Activated CD4-positive, alpha-beta memory T cell treated with anti-CD3 and anti-CD28 coated beads for 36 hours (primary cell): ENCODE data around the gene SLC25A19. TPM values are rescaled to one million over a fixed set of nuclear protein-coding genes. Genes with fewer than 3 reads are reported as not detected.
A peak's percentile ranks its signal among the peaks of the same experiment; 100 is the strongest.
"Not testable (repeated sequence)": the region's sequence is repeated elsewhere in the genome, so short reads cannot be mapped to it uniquely, and the experiment has no call there.

ENCODE experiments used
- CTCF ChIA-PET: fragments of 350-600 bp; sonication (Branson Sonifier 250); formaldehyde crosslinking; loops from one replicate; lab custom pipeline; 2021; ENCODE audit warnings: antibody characterized with exemption, inconsistent platforms; lab: Charles Lee
- POLR2A ChIA-PET: fragments of 350-600 bp; sonication (Branson Sonifier 250); formaldehyde crosslinking; loops from one replicate; lab custom pipeline; 2021; ENCODE audit warnings: antibody characterized with exemption; lab: Charles Lee
- DNase-seq: peaks from one replicate; pipeline ENCODE4 v3.0.0-alpha.2; 2020
- H3K27ac Mint-ChIP-seq: one replicate; pipeline ENCODE4 v1.8.0; 2021; ENCODE audit warnings: mixed read lengths
- H3K27me3 Mint-ChIP-seq: one replicate; pipeline ENCODE4 v1.8.0; 2021; ENCODE audit warnings: mixed read lengths
- H3K36me3 Mint-ChIP-seq: one replicate; pipeline ENCODE4 v1.8.0; 2021; ENCODE audit warnings: mixed read lengths
- H3K4me1 Mint-ChIP-seq: one replicate; pipeline ENCODE4 v1.8.0; 2021; ENCODE audit warnings: low read depth, mixed read lengths
- H3K4me3 Mint-ChIP-seq: one replicate; pipeline ENCODE4 v1.8.0; 2021; ENCODE audit warnings: mild to moderate bottlenecking, mixed read lengths
- H3K9me3 Mint-ChIP-seq: one replicate; pipeline ENCODE4 v1.8.0; 2021; ENCODE audit warnings: mixed read lengths
- intact Hi-C: fragments of 100-400 bp; cut with micrococcal nuclease; formaldehyde crosslinking; loops from one replicate; pipeline ENCODE4 v1.15.1; 2023
- total RNA-seq, 2 experiments: library from RNA; stranded (reverse); gene quantifications; one replicate each; pipeline ENCODE4 v1.2.3, GENCODE V29; 2021

SLC25A19 gene
- total RNA-seq, 2 experiments from 2014 or later, result 57.9 to 62.3 TPM

GRCh38 chr17:75301502-75302206 lies 12.4 kb upstream of the SLC25A19 start:
- Mint-ChIP-seq H3K9me3 (no peaks in the 10 kb centered on the region), H3K4me1 (peaks cover 12% of the 10 kb centered on the region), H3K27ac (no peak overlapping the region), H3K27me3 (no peaks in the 10 kb centered on the region), H3K4me3 (no peak overlapping the region), H3K36me3 (no peaks in the 10 kb centered on the region)
- intact Hi-C loops, result no loop called here
- DNase-seq, result no peak
- POLR2A ChIA-PET, result no interaction called here
- CTCF ChIA-PET, result no interaction called here

GRCh38 chr17:75301049-75301448 lies 11.8 kb upstream of the SLC25A19 start:
- H3K27ac Mint-ChIP-seq, result no peak overlapping the region
- intact Hi-C loops, result no loop called here
- ChIA-PET POLR2A (no interaction called here), CTCF (no interaction called here)
- H3K4me1 Mint-ChIP-seq, result peaks cover 15% of the 10 kb centered on the region
- DNase-seq, result no peak
- no peaks in the 10 kb centered on the region for H3K36me3 Mint-ChIP-seq
- no peak overlapping the region for H3K4me3 Mint-ChIP-seq
- H3K9me3 Mint-ChIP-seq, result no peaks in the 10 kb centered on the region
- no peaks in the 10 kb centered on the region for H3K27me3 Mint-ChIP-seq

DNA sequence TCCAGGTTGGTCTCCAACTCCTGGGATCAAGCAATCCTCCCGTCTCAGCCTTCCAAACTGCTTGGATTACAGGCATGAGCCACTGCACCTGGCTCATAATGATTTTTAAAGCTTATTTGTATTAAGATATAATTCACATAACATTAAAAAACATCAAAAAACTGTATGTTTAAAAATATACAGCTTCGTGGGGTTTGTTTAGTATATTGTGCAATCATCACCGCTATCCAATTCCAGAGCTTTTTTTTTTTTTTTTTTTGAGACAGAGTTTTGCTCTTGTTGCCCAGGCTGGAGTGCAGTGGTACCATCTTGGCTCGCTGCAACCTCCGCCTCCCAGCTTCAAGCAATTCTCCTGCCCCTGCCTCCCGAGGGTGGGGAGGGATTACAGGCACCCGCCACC lies 11.0 kb upstream of the SLC25A19 start:
- intact Hi-C loops, result no loop called here
- DNase-seq, result no peak
- no peak overlapping the region for H3K27ac Mint-ChIP-seq
- no peaks in the 10 kb centered on the region for H3K27me3 Mint-ChIP-seq
- CTCF ChIA-PET, result no interaction called here
- H3K9me3 Mint-ChIP-seq, result no peaks in the 10 kb centered on the region
- no peak overlapping the region for H3K4me3 Mint-ChIP-seq
- H3K36me3 Mint-ChIP-seq, result no peaks in the 10 kb centered on the region
- POLR2A ChIA-PET, result interaction anchor here (0.6 kb wide), 1 partner anchor 166 kb away, joined by 3 read pairs; no protein-coding TSS in a partner anchor
- H3K4me1 Mint-ChIP-seq, result peaks cover 23% of the 10 kb centered on the region

DNA sequence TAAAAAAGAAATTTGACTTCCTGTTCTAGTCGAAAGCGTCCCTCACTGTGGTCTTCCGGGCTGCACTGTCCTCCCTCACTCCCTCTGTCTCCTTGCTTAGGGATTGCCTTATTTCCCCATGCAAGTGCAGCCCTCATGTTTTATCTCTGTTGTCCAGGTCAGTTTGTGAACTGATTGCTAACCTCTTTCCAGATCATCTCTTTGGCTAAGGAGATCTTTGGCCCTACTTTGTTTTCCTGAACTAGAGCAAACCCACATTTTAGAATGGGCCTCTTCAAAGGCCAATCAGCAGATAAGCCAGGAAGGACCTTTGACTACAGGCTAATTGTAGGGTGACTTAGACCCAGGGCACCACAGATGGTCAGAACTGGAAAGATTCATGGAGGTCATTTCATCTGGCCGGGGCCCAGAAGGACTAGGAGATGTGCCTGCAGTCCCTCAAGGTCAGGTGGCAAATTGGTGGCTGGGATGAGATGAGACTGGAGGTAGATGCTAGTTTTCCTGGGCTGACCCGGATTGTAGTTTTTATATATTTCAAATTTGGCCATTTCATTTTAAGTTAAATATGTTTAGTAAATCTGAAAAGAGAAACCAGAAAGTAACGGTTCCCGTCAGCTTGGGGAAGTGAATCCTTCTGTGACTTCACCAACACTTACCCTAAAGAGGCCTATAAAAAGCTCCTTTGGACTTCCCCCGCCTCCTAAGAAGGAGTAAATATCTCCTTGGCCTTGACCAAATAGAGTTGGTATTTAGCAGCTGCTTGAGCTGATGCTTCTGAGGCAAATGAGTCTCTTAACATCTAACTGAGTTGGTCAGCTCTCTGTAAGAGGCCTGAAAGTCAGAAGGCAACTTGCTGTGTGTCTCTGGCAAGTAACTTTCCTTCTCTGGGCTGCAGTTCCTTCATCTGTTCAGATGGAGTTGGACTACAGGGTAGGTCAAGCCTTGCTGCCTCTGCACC lies 6.2 kb upstream of the SLC25A19 start:
- Mint-ChIP-seq H3K27ac (peak overlapping the region; percentile 99), H3K4me3 (peak overlapping the region; percentile 37), H3K4me1 (peaks cover 35% of the 10 kb centered on the region), H3K27me3 (no peaks in the 10 kb centered on the region), H3K36me3 (no peaks in the 10 kb centered on the region), H3K9me3 (no peaks in the 10 kb centered on the region)
- CTCF ChIA-PET, result interaction anchor here (0.9 to 4.7 kb wide), 5 partner anchors 20 to 117 kb away, joined by 3 to 24 read pairs (median 4); partner anchors contain the start of gene MIF4GD
- intact Hi-C loops, result loop anchor here (2.0 to 10.0 kb wide), 2 partner anchors 43 to 489 kb away; partner anchors contain the start of gene UNK
- DNase-seq, result peak; percentile 58
- POLR2A ChIA-PET, result interaction anchor here (0.7 to 2.9 kb wide), 6 partner anchors 20 to 110 kb away, joined by 3 to 16 read pairs (median 6); partner anchors contain the start of genes GGA3, GRB2, MIF4GD and MRPS7

DNA sequence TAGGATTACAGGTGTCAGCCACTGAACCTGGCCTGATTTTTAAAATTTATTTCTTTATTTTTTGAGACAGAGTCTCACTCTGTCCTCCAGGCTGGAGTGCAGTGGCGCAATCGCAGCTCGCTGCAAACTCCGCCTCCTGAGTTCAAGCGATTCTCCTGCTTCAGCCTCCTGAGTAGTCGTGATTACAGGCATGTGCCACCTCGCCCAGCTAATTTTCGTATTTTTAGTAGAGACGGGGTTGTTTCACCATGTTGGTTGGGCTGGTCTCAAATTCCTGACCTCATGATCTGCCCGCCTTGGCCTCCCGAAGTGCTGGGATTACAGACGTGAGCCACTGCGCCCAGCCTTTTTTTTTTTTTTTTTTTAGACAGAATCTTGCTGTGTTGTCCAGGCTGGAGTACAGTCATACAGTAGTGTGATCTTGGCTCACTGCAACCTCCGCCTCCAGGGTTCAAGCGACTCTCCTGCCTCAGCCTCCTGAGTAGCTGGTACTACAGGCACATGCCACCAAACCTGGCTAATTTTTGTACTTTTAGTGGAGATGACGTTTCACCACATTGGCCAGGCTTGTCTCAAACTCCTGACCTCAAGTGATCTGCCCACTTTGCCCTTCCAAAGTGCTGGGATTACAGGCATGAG lies 3.7 kb upstream of the SLC25A19 start:
- peaks cover 40% of the 10 kb centered on the region for H3K4me1 Mint-ChIP-seq

GRCh38 chr17:75289832-75290337 lies 652 bp upstream of the SLC25A19 start:
- ChIA-PET CTCF (interaction anchor here (0.8 to 2.9 kb wide), 21 partner anchors 8 to 329 kb away, joined by 3 to 56 read pairs (median 7); partner anchors contain the start of genes GGA3, GRB2, MIF4GD and MRPS7), POLR2A (interaction anchor here (0.8 to 2.8 kb wide), 15 partner anchors 8 to 417 kb away, joined by 3 to 40 read pairs (median 4); partner anchors contain the start of genes FDXR, GGA3, GRB2 and MIF4GD)
- Mint-ChIP-seq H3K9me3 (no peaks in the 10 kb centered on the region), H3K4me1 (peaks cover 27% of the 10 kb centered on the region), H3K36me3 (peaks cover 20% of the 10 kb centered on the region), H3K27ac (peak overlapping the region; percentile 100), H3K4me3 (peak overlapping the region; percentile 96), H3K27me3 (no peaks in the 10 kb centered on the region)
- DNase-seq, result peak; percentile 85
- intact Hi-C loops, result loop anchor here (1.0 to 10.0 kb wide), 12 partner anchors 7 to 495 kb away; partner anchors contain the start of genes CASKIN2, GGA3, GRB2 and MIF4GD

More for the DNA sequence above, 3.7 kb upstream of the SLC25A19 start:
- H3K4me3 Mint-ChIP-seq, H3K36me3 Mint-ChIP-seq, H3K27ac Mint-ChIP-seq, DNase-seq, H3K9me3 Mint-ChIP-seq, H3K27me3 Mint-ChIP-seq, POLR2A ChIA-PET: not testable (repeated sequence)
- intact Hi-C loops, result loop anchor here (10.0 kb wide), 1 partner anchor 492 kb away; the partner anchor contains the start of gene UNK
- CTCF ChIA-PET, result interaction anchor here (0.9 to 1.1 kb wide), 3 partner anchors 22 to 30 kb away, joined by 3 to 4 read pairs (median 3); partner anchors contain the start of gene MIF4GD

GRCh38 chr17:75288770-75289114 lies 491 bp downstream of the SLC25A19 start:
- Mint-ChIP-seq H3K27ac (peak overlapping the region; percentile 100), H3K4me3 (peak overlapping the region; percentile 96), H3K4me1 (peaks cover 20% of the 10 kb centered on the region), H3K9me3 (no peaks in the 10 kb centered on the region), H3K27me3 (no peaks in the 10 kb centered on the region), H3K36me3 (peaks cover 25% of the 10 kb centered on the region)
- DNase-seq, result peak; percentile 66
- ChIA-PET CTCF (interaction anchor here (0.8 to 2.9 kb wide), 21 partner anchors 9 to 328 kb away, joined by 3 to 56 read pairs (median 7); partner anchors contain the start of genes GGA3, GRB2, LLGL2 and MIF4GD), POLR2A (interaction anchor here (0.8 to 2.8 kb wide), 18 partner anchors 9 to 416 kb away, joined by 3 to 40 read pairs (median 4); partner anchors contain the start of genes FDXR, GGA3, GRB2 and MIF4GD)
- intact Hi-C loops, result loop anchor here (1.0 to 5.0 kb wide), 10 partner anchors 9 to 254 kb away; partner anchors contain the start of genes CASKIN2, GGA3, GRB2 and MIF4GD

GRCh38 chr17:75288359-75288758 lies 874 bp downstream of the SLC25A19 start:
- Mint-ChIP-seq H3K4me1 (peaks cover 20% of the 10 kb centered on the region), H3K4me3 (peak overlapping the region; percentile 96), H3K36me3 (peaks cover 28% of the 10 kb centered on the region), H3K9me3 (no peaks in the 10 kb centered on the region), H3K27me3 (no peaks in the 10 kb centered on the region), H3K27ac (peak overlapping the region; percentile 100)
- CTCF ChIA-PET, result interaction anchor here (1.0 to 2.9 kb wide), 11 partner anchors 9 to 327 kb away, joined by 4 to 56 read pairs (median 7); partner anchors contain the start of genes GGA3, MIF4GD, MRPS7 and TSEN54
- intact Hi-C loops, result loop anchor here (5.0 kb wide), 2 partner anchors 106 to 229 kb away; partner anchors contain the start of genes CASKIN2, SUMO2 and TSEN54
- DNase-seq, result no peak
- POLR2A ChIA-PET, result interaction anchor here (0.9 to 2.8 kb wide), 12 partner anchors 9 to 415 kb away, joined by 3 to 40 read pairs (median 4); partner anchors contain the start of genes FDXR, GGA3, GRB2 and MIF4GD

DNA sequence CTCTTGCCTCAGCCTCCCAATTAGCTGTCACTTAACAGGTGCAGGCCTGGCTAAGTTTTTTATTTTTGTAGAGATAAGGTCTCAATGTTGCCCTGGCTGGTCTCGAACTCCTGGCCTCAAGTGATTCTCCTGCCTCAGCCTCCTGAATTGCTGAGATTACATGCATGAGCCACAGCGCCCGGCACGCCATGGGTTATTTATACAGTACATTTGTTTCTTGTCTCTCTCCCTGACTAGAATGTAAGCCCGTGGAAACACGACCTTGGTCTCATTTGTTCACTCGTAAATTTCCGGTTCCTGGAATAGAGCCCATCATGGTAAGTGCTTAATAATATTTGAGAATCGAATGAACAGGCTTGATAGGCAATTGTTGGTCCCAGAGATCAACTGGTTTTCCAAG lies 2.0 kb downstream of the SLC25A19 start:
- peaks cover 20% of the 10 kb centered on the region for H3K4me1 Mint-ChIP-seq
- ChIA-PET POLR2A (no interaction called here), CTCF (no interaction called here)
- no peaks in the 10 kb centered on the region for H3K27me3 Mint-ChIP-seq
- H3K9me3 Mint-ChIP-seq, result no peaks in the 10 kb centered on the region
- intact Hi-C loops, result loop anchor here (5.0 kb wide), 2 partner anchors 105 to 230 kb away; partner anchors contain the start of genes CASKIN2, SUMO2 and TSEN54
- peaks cover 30% of the 10 kb centered on the region for H3K36me3 Mint-ChIP-seq
- DNase-seq, result no peak
- H3K4me3 Mint-ChIP-seq, result peak overlapping the region; percentile 8
- no peak overlapping the region for H3K27ac Mint-ChIP-seq

GRCh38 chr17:75285123-75285522 lies 4.1 kb downstream of the SLC25A19 start:
- Mint-ChIP-seq H3K27me3 (no peaks in the 10 kb centered on the region), H3K4me1 (peaks cover 17% of the 10 kb centered on the region), H3K27ac (no peak overlapping the region), H3K9me3 (no peaks in the 10 kb centered on the region), H3K4me3 (no peak overlapping the region), H3K36me3 (peaks cover 36% of the 10 kb centered on the region)
- ChIA-PET POLR2A (interaction anchor here (0.6 kb wide), 1 partner anchor 24 kb away, joined by 3 read pairs; the partner anchor contains the start of gene GGA3), CTCF (interaction anchor here (0.5 to 2.6 kb wide), 3 partner anchors 15 to 348 kb away, joined by 3 to 10 read pairs (median 4); partner anchors contain the start of gene MIF4GD)
- intact Hi-C loops, result loop anchor here (5.0 kb wide), 2 partner anchors 103 to 232 kb away; partner anchors contain the start of genes CASKIN2, SUMO2 and TSEN54
- no peak for DNase-seq
